HepG2 (cell line): ENCODE measurements around the gene NPC2. TPM values are rescaled to one million over a fixed set of nuclear protein-coding genes. Genes with fewer than 3 reads are reported as not detected.
"Not testable (repeated sequence)": the region's sequence is repeated elsewhere in the genome, so short reads cannot be mapped to it uniquely, and the experiment has no call there.

ENCODE experiments used
- ATAC-seq: fragments of 200-7000 bp; cut with Tn5 transposase; 3 replicates; pipeline ENCODE4 v1.9.1; 2020; ENCODE audit warnings: mild to moderate bottlenecking, moderate library complexity
- BruUV-seq: library from RNA; stranded (reverse); fragments of 400-500 nt; replicated peaks from 2 replicates; lab custom pipeline; 2021; lab: Mats Ljungman, UMichigan
- CTCF ChIA-PET: fragments of 300-600 bp; formaldehyde crosslinking; extraction: SDS; loops from one replicate; lab custom pipeline; 2021; ENCODE audit warnings: low total read pairs, inconsistent platforms, low intra/inter-chr PET ratio; lab: Yijun Ruan, JAX
- POLR2A ChIA-PET: fragments of 350-600 bp; sonication (Branson Sonifier 250); formaldehyde crosslinking; loops from one replicate; lab custom pipeline; 2020; ENCODE audit warnings: antibody characterized with exemption, inconsistent platforms; lab: Yijun Ruan, JAX
- DNase-seq: peaks from one replicate; pipeline ENCODE4 v3.0.0-alpha.2; 2015; ENCODE audit warnings: low spot score
- FAIRE-seq: peaks from 3 replicates; lab custom pipeline; 2011; peaks lifted over from hg19 to GRCh38; lab: Jason Lieb, UNC
- H2AFZ ChIP-seq: one replicate; pipeline ENCODE4 v1.6.1; 2011; ENCODE audit warnings: low read length, inconsistent platforms
- H3K27ac ChIP-seq: fragments of 300-600 bp; 3 replicates; pipeline ENCODE4 v1.8.0; 2011; ENCODE audit warnings: mixed run types, mild to moderate bottlenecking, mixed read lengths, low read length, inconsistent platforms; ENCODE audit not compliant: insufficient read depth; ENCODE audit errors: extremely low read length
- H3K27me3 ChIP-seq, 2 experiments: fragments of 200-600 bp in 1 of 2; 2 replicates in 1 of 2; 3 replicates in 1 of 2; pipeline versions ENCODE4 v1.6.0 to v1.8.0; 2011; ENCODE audit warnings: low read length in 2 of 2, mild to moderate bottlenecking in 2 of 2, moderate library complexity in 2 of 2, inconsistent platforms in 1 of 2; ENCODE audit not compliant: insufficient read depth in 2 of 2, control insufficient read depth in 1 of 2
- H3K36me3 ChIP-seq, 2 experiments: fragments of 200-600 bp in 1 of 2; replicated peaks in 1 of 2; 2 replicates in 1 of 2; 3 replicates in 1 of 2; pipeline versions ENCODE4 v1.5.1 to v1.8.0; 2011; ENCODE audit warnings: low read length in 2 of 2, inconsistent platforms in 1 of 2; ENCODE audit not compliant: insufficient read depth in 2 of 2, control insufficient read depth in 1 of 2
- H3K4me1 ChIP-seq: 2 replicates; pipeline ENCODE4 v1.5.1; 2012; ENCODE audit warnings: low read length, inconsistent platforms; ENCODE audit not compliant: insufficient read depth
- H3K4me2 ChIP-seq: 2 replicates; pipeline ENCODE4 v1.6.0; 2011; ENCODE audit warnings: low read depth, low read length, inconsistent platforms
- H3K4me3 ChIP-seq, 3 experiments: fragments of 200-600 bp in 1 of 3; sonication (generic), shearing (Covaris generic) in 1 of 3; replicated peaks in 1 of 3; 2 replicates each; pipeline ENCODE4 v1.5.1; 2011 to 2016; ENCODE audit warnings: low read length in 3 of 3, inconsistent platforms in 2 of 3, low read depth in 2 of 3, mild to moderate bottlenecking in 2 of 3, control low read depth in 1 of 3, mixed read lengths in 1 of 3; ENCODE audit not compliant: insufficient read depth in 1 of 3
- H3K79me2 ChIP-seq: one replicate; pipeline ENCODE4 v1.6.1; 2011; ENCODE audit warnings: low read length, inconsistent platforms; ENCODE audit not compliant: insufficient read depth
- H3K9ac ChIP-seq: 2 replicates; pipeline ENCODE4 v1.6.0; 2011; ENCODE audit warnings: mild to moderate bottlenecking, low read depth, low read length, inconsistent platforms; ENCODE audit not compliant: insufficient read depth
- H3K9me3 ChIP-seq: 2 replicates; pipeline ENCODE4 v1.5.1; 2012; ENCODE audit warnings: mild to moderate bottlenecking, low read length
- H4K20me1 ChIP-seq: 2 replicates; pipeline ENCODE4 v1.6.0; 2011; ENCODE audit warnings: inconsistent platforms, mild to moderate bottlenecking, low read length, moderate library complexity; ENCODE audit not compliant: insufficient read depth
- ZNF343 ChIP-seq: sonication (generic); formaldehyde crosslinking; IDR thresholded peaks from 2 replicates; pipeline ENCODE4 v1.4.0; 2020; ENCODE audit warnings: mild to moderate bottlenecking, missing genetic modification reagents
- WGBS: methylation state at CpG from one replicate; pipeline ENCODE4 v1.1.6; 2017; ENCODE audit warnings: low lambda C conversion rate; 5-methylcytosine and 5-hydroxymethylcytosine counted together
- in situ Hi-C: cut with HindIII; loops from 2 replicates; pipeline ENCODE4 v1.10.0; 2017; ENCODE audit warnings: low pct_unique_long_range_greater_than_20kb; ENCODE audit not compliant: extremely low pct_ligation_motif_present
- intact Hi-C: fragments of 100-400 bp; cut with micrococcal nuclease; formaldehyde crosslinking; loops from one replicate; pipeline ENCODE4 v1.10.0; 2022; ENCODE audit not compliant: unreplicated experiment
- polyA plus RNA-seq, 8 experiments: library from polyadenylated mRNA; depleted of rRNA in 3 of 8; stranded (reverse) in 7 of 8; unstranded in 1 of 8; fragments of >200 nt; fragmentation: Illumina TruSeq in 4 of 8; extraction: Trizol in 4 of 8; gene quantifications; 2 replicates each; pipeline versions ENCODE4 v1.2.1 to v1.2.3, GENCODE V29; 2011 to 2016; ENCODE audit warnings: low read depth in 4 of 8, missing spikeins in 1 of 8, mixed read lengths in 1 of 8; ENCODE audit not compliant: insufficient read depth in 1 of 8
- total RNA-seq, 5 experiments: library from RNA; depleted of rRNA; stranded (reverse); fragments of >200 nt; fragmentation: Illumina TruSeq; extraction: Trizol; gene quantifications; 2 replicates each; pipeline ENCODE4 v1.2.3, GENCODE V29; 2016; ENCODE audit warnings: low read depth in 1 of 5
- TF ChIP-seq, protein P1 (sequence below): sonication (generic); formaldehyde crosslinking; IDR thresholded peaks from 2 replicates; pipeline ENCODE4 v1.4.0; 2020; ENCODE audit warnings: missing genetic modification reagents

The NPC2 gene
- total and polyA plus RNA-seq, 2 of the 13 experiments (the other 11 are each of a cell fraction or from before 2014, with no cell fraction given): 132 to 164 TPM

- TF ChIP-seq, protein P1, sequence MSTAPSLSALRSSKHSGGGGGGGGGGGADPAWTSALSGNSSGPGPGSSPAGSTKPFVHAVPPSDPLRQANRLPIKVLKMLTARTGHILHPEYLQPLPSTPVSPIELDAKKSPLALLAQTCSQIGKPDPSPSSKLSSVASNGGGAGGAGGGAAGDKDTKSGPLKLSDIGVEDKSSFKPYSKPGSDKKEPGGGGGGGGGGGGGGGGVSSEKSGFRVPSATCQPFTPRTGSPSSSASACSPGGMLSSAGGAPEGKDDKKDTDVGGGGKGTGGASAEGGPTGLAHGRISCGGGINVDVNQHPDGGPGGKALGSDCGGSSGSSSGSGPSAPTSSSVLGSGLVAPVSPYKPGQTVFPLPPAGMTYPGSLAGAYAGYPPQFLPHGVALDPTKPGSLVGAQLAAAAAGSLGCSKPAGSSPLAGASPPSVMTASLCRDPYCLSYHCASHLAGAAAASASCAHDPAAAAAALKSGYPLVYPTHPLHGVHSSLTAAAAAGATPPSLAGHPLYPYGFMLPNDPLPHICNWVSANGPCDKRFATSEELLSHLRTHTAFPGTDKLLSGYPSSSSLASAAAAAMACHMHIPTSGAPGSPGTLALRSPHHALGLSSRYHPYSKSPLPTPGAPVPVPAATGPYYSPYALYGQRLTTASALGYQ: no peak
- TF ChIP-seq ZNF343 (CRISPR knock-in tag): no peak
Measured at GRCh38 chr14:74538411-74539391, 45.6 kb upstream of the NPC2 start (continued).

DNA sequence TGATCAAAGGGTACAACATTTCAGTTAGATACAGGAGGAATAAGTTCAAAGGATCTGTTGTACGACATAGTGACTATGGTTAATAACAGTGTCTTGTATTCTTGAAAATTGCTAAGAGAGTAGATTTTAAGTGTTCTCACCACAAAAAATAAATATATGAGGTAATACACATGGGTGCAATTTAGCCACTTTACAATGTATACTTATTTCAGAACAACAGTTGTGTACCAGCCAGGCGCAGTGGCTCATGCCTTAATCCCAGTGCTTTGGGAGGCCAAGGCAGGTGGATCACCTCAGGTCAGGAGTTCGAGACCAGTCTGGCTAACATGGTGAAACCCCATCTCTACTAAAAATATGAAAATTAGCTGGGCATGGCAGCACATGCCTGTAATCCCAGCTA, 43.2 kb upstream of the NPC2 start:
- DNase-seq, H3K79me2 ChIP-seq, in situ Hi-C loops, BruUV-seq, H4K20me1 ChIP-seq, H3K4me3 ChIP-seq, H3K9me3 ChIP-seq, H3K9ac ChIP-seq, FAIRE-seq, H3K4me2 ChIP-seq, ATAC-seq, H3K27ac ChIP-seq, POLR2A ChIA-PET, H2AFZ ChIP-seq, CTCF ChIA-PET, H3K36me3 ChIP-seq, intact Hi-C loops: not testable (repeated sequence)
- WGBS: 68% methylated on average over 3 of the region's 3 CpGs
- Histone ChIP-seq H3K27me3 (peaks cover 0 to 30% of the 10 kb centered on the region in 2 experiments; a peak in 3 of 5 replicates), H3K4me1 (peaks cover 24% of the 10 kb centered on the region)
